SK-N-SH treated with all-trans-retinoic acid at 6 μM for 48 hours (cell line): ENCODE results near the gene PRRC2B.

Experiments used
- CREB5 ChIP-seq: fragments of 250-450 bp; sonication (Bioruptor Pico); IDR thresholded peaks from 2 replicates; pipeline ENCODE4 v1.5.1; 2020; ENCODE audit warnings: low read depth, mild to moderate bottlenecking, moderate library complexity
- CSDC2 ChIP-seq: fragments of 250-450 bp; sonication (Bioruptor Pico); IDR thresholded peaks from 2 replicates; pipeline ENCODE4 v1.5.0; 2020; ENCODE audit warnings: mild to moderate bottlenecking, moderate library complexity
- ESRRG ChIP-seq: fragments of 250-450 bp; sonication (Bioruptor Pico); IDR thresholded peaks from 2 replicates; pipeline ENCODE4 v1.6.1; 2021; ENCODE audit warnings: mild to moderate bottlenecking
- ISL1 ChIP-seq: fragments of 250-450 bp; sonication (Bioruptor Pico); IDR thresholded peaks from 2 replicates; pipeline ENCODE4 v2.1.2; 2022; ENCODE audit warnings: mild to moderate bottlenecking, moderate library complexity
- PATZ1 ChIP-seq: fragments of 250-450 bp; sonication (Bioruptor Pico); IDR thresholded peaks from 2 replicates; pipeline ENCODE4 v1.8.0; 2020; ENCODE audit warnings: mild to moderate bottlenecking, moderate library complexity, borderline replicate concordance
- POU6F1 ChIP-seq: fragments of 250-450 bp; sonication (Bioruptor Pico); IDR thresholded peaks from 2 replicates; pipeline ENCODE4 v1.8.0; 2021; ENCODE audit warnings: low read depth, mild to moderate bottlenecking, moderate library complexity, borderline replicate concordance
- PPARA ChIP-seq: fragments of 250-450 bp; sonication (Bioruptor Pico); IDR thresholded peaks from 2 replicates; pipeline ENCODE4 v1.5.0; 2020; ENCODE audit warnings: mild to moderate bottlenecking, borderline replicate concordance
- RARB ChIP-seq: fragments of 250-450 bp; sonication (Bioruptor Pico); IDR thresholded peaks from 2 replicates; pipeline ENCODE4 v1.8.0; 2021; ENCODE audit warnings: mild to moderate bottlenecking, moderate library complexity
- TCF4 ChIP-seq: fragments of 250-450 bp; sonication (Bioruptor Pico); IDR thresholded peaks from 2 replicates; pipeline ENCODE4 v1.8.0; 2021; ENCODE audit warnings: mild to moderate bottlenecking, moderate library complexity, borderline replicate concordance
- TOX ChIP-seq: fragments of 250-450 bp; sonication (Bioruptor Pico); IDR thresholded peaks from 2 replicates; pipeline ENCODE4 v1.8.0; 2021; ENCODE audit warnings: mild to moderate bottlenecking, moderate library complexity, borderline replicate concordance
- ZC3H10 ChIP-seq: fragments of 250-450 bp; sonication (Bioruptor Pico); IDR thresholded peaks from 2 replicates; pipeline ENCODE4 v1.5.1; 2021; ENCODE audit warnings: mild to moderate bottlenecking, moderate library complexity
- ZFP3 ChIP-seq: fragments of 250-450 bp; sonication (Bioruptor Pico); IDR thresholded peaks from 2 replicates; pipeline ENCODE4 v1.5.0; 2020; ENCODE audit warnings: mild to moderate bottlenecking, moderate library complexity
- ZNF565 ChIP-seq: fragments of 450-650 bp; formaldehyde crosslinking; conservative IDR thresholded peaks from 2 replicates; pipeline ENCODE4 v1.5.0; 2020; ENCODE audit warnings: low read depth, mild to moderate bottlenecking, moderate library complexity
- ZNF70 ChIP-seq: fragments of 450-650 bp; formaldehyde crosslinking; IDR thresholded peaks from 2 replicates; pipeline ENCODE4 v1.5.0; 2020; ENCODE audit warnings: mild to moderate bottlenecking, moderate library complexity

- TF ChIP-seq PPARA (CRISPR knock-in tag) (no peak), CREB5 (CRISPR knock-in tag) (no peak), CSDC2 (CRISPR knock-in tag) (no peak), ZNF565 (CRISPR knock-in tag) (no peak), ZNF70 (CRISPR knock-in tag) (no peak), ZFP3 (no peak), ISL1 (no peak), POU6F1 (CRISPR knock-in tag) (no peak), ESRRG (CRISPR knock-in tag) (no peak), PATZ1 (CRISPR knock-in tag) (no peak), TCF4 (CRISPR knock-in tag) (no peak), TOX (no peak), RARB (CRISPR knock-in tag) (no peak), ZC3H10 (CRISPR knock-in tag) (no peak)
These were observed 127.3 kb downstream of the PRRC2B start for GRCh38 chr9:131521203-131521602.
